SH-SY5Y (cell line): ENCODE data around the gene LRRK1.

Source experiments
- GATA2 ChIP-seq: IDR thresholded peaks from 2 replicates; pipeline ENCODE4 v1.6.1; 2011; ENCODE audit warnings: mild to moderate bottlenecking, low read depth, low read length
- GATA3 ChIP-seq: IDR thresholded peaks from 2 replicates; pipeline ENCODE4 v1.6.1; 2011; ENCODE audit warnings: low read depth, mild to moderate bottlenecking, low read length, moderate library complexity

- no peak for TF ChIP-seq GATA3
- TF ChIP-seq GATA2: no peak
Measured at GRCh38 chr15:101063212-101063611, 144.1 kb downstream of the LRRK1 start.
